A549 (cell line): ENCODE data around the gene EPB41L4A.

Source experiments
- EHMT2 ChIP-seq: fragments of 200-600 bp; sonication (generic); IDR thresholded peaks from 2 replicates; pipeline ENCODE4 v1.6.1; 2016; ENCODE audit warnings: antibody characterized with exemption, low read depth, mild to moderate bottlenecking, moderate library complexity
- POLR2A ChIP-seq: IDR thresholded peaks from 2 replicates; pipeline ENCODE4 v1.6.1; 2012; ENCODE audit warnings: mild to moderate bottlenecking, low read length
- RCOR1 ChIP-seq: fragments of 150-350 bp; IDR thresholded peaks from 2 replicates; pipeline ENCODE4 v1.6.1; 2014; ENCODE audit warnings: antibody characterized with exemption, low read length, low read depth
- RNF2 ChIP-seq: fragments of 200-600 bp; sonication (generic); IDR thresholded peaks from 2 replicates; pipeline ENCODE4 v1.6.1; 2016; ENCODE audit warnings: low read depth, mild to moderate bottlenecking, antibody characterized with exemption, moderate library complexity, borderline replicate concordance
- TF ChIP-seq, protein P1 (sequence below): fragments of >200 bp; sonication (Bioruptor Twin); formaldehyde crosslinking; IDR thresholded peaks from 3 replicates; pipeline ENCODE4 v1.5.1; 2016

- TF ChIP-seq RNF2, result no peak
- TF ChIP-seq, protein P1, sequence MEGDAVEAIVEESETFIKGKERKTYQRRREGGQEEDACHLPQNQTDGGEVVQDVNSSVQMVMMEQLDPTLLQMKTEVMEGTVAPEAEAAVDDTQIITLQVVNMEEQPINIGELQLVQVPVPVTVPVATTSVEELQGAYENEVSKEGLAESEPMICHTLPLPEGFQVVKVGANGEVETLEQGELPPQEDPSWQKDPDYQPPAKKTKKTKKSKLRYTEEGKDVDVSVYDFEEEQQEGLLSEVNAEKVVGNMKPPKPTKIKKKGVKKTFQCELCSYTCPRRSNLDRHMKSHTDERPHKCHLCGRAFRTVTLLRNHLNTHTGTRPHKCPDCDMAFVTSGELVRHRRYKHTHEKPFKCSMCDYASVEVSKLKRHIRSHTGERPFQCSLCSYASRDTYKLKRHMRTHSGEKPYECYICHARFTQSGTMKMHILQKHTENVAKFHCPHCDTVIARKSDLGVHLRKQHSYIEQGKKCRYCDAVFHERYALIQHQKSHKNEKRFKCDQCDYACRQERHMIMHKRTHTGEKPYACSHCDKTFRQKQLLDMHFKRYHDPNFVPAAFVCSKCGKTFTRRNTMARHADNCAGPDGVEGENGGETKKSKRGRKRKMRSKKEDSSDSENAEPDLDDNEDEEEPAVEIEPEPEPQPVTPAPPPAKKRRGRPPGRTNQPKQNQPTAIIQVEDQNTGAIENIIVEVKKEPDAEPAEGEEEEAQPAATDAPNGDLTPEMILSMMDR, result no peak
- no peak for TF ChIP-seq POLR2A
- TF ChIP-seq RCOR1, result no peak
- no peak for TF ChIP-seq EHMT2
Observed at GRCh38 chr5:112388739-112389138, 30.3 kb downstream of the EPB41L4A start.
